HFFc6 (cell line): ENCODE measurements around the gene SERPINB12. TPM values are rescaled to one million over a fixed set of nuclear protein-coding genes. Genes with fewer than 3 reads are reported as not detected.

ENCODE experiments used
- DNase-seq: peaks from one replicate; pipeline ENCODE4 v3.0.0-alpha.2; 2018
- H3K27ac Mint-ChIP-seq: 2 replicates; pipeline ENCODE4 v1.8.0; 2020; ENCODE audit warnings: mild to moderate bottlenecking, mixed read lengths
- H3K27me3 Mint-ChIP-seq: 2 replicates; pipeline ENCODE4 v1.8.0; 2021; ENCODE audit warnings: mild to moderate bottlenecking, moderate library complexity, mixed read lengths; ENCODE audit not compliant: insufficient read depth
- H3K36me3 Mint-ChIP-seq: 2 replicates; pipeline ENCODE4 v1.8.0; 2021; ENCODE audit warnings: low read depth, mixed read lengths
- H3K4me1 Mint-ChIP-seq: 2 replicates; pipeline ENCODE4 v1.8.0; 2020; ENCODE audit warnings: low read depth, mixed read lengths
- H3K4me3 Mint-ChIP-seq: 2 replicates; pipeline ENCODE4 v1.8.0; 2020; ENCODE audit warnings: mild to moderate bottlenecking, moderate library complexity, mixed read lengths
- H3K9me3 Mint-ChIP-seq: 2 replicates; pipeline ENCODE4 v1.8.0; 2020; ENCODE audit warnings: mild to moderate bottlenecking, mixed read lengths
- total RNA-seq, 6 experiments: library from RNA; stranded (reverse); fragmentation: NEBNext Ultra II Directional; extraction: Animal tissue kit (Norgen Biotek cat#: 25700); gene quantifications; 2 replicates in 1 of 6; 3 replicates in 5 of 6; pipeline ENCODE4 v1.2.3, GENCODE V29; 2021
- TF ChIP-seq, protein P1 (sequence below): fragments of 200-600 bp; sonication (generic); IDR thresholded peaks from 2 replicates; pipeline ENCODE4 v1.5.0; 2021; ENCODE audit warnings: antibody characterized with exemption, mild to moderate bottlenecking

The SERPINB12 gene
- total RNA-seq, 6 experiments from 2014 or later: not detected

DNA sequence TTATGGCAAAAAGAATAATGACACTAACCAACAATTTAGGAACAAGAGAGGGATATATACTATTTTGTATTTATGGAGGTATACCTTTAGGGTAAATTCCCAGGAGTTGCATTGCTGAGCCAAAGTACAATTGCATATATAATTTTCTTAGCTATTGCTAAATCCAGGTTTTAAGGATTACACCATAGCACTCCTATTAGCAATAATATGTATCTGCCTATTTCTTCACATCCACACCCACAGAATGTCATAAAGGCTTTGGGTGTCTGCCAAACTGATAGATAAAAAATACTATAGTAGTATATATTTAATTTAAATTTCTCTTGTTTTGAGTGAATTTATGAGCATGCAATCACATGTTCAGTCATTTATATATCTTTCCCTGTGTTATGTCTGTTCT is 33.5 kb downstream of the SERPINB12 start:
- peaks cover 25% of the 10 kb centered on the region for H3K4me1 Mint-ChIP-seq
- no peak for DNase-seq
- H3K9me3 Mint-ChIP-seq: no peaks in the 10 kb centered on the region
- H3K4me3 Mint-ChIP-seq: no peak overlapping the region
- H3K27me3 Mint-ChIP-seq: no peaks in the 10 kb centered on the region
- TF ChIP-seq, protein P1, sequence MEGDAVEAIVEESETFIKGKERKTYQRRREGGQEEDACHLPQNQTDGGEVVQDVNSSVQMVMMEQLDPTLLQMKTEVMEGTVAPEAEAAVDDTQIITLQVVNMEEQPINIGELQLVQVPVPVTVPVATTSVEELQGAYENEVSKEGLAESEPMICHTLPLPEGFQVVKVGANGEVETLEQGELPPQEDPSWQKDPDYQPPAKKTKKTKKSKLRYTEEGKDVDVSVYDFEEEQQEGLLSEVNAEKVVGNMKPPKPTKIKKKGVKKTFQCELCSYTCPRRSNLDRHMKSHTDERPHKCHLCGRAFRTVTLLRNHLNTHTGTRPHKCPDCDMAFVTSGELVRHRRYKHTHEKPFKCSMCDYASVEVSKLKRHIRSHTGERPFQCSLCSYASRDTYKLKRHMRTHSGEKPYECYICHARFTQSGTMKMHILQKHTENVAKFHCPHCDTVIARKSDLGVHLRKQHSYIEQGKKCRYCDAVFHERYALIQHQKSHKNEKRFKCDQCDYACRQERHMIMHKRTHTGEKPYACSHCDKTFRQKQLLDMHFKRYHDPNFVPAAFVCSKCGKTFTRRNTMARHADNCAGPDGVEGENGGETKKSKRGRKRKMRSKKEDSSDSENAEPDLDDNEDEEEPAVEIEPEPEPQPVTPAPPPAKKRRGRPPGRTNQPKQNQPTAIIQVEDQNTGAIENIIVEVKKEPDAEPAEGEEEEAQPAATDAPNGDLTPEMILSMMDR: no peak
- H3K27ac Mint-ChIP-seq: no peak overlapping the region
- no peaks in the 10 kb centered on the region for H3K36me3 Mint-ChIP-seq

DNA sequence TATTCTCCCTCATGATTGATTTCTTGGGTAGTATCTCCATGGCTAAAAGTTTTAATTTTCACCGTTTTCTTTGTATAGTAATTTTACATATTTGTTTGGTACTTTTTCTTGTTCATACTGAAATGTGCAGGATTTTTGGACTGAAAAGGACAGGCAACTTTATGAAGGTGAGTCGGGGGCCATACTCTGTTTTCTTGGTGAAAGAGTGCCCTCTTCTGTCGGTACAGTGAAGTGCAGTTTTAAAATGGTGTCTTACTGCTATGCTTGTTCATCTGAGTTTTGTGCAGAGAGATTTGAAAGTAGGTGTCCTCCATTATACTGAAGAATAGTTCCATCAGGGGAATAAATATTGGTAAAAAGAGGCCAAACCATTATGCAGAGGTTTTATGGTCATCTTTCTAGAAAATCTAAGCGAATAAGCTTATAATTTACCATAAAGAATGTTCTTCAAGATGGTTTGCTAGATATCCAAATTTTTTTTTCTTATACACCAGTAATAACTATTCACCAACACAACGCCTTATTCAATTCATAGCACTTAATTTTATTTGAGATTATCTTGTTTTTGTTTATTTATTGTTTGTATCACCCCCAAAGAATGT is 36.3 kb downstream of the SERPINB12 start:
- H3K36me3 Mint-ChIP-seq: no peaks in the 10 kb centered on the region
- peaks cover 13% of the 10 kb centered on the region for H3K4me1 Mint-ChIP-seq
- TF ChIP-seq, protein P1: peak; percentile 96
- no peaks in the 10 kb centered on the region for H3K27me3 Mint-ChIP-seq
- no peak overlapping the region for H3K4me3 Mint-ChIP-seq
- peak; percentile 53 for DNase-seq
- no peak overlapping the region for H3K27ac Mint-ChIP-seq
- no peaks in the 10 kb centered on the region for H3K9me3 Mint-ChIP-seq

DNA sequence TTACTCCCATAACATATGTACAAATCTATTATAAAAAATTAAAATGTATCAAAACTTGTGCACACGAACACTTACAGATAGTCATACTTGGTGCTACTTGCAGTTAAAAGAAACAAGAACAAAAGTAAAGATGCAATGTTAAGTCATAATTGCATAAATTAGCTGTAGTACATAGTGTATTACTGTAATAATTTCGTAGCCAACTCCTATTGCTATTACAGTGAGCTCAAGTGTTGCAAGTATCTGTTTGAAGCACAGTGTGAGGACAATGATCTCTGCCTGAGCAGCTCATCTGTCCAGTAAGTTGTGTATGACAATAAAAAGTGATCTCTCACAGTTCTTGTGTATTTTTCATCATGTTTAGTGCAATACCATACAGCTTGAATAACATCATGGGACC is 37.4 kb downstream of the SERPINB12 start:
- Mint-ChIP-seq H3K4me3 (no peak overlapping the region), H3K4me1 (peaks cover 17% of the 10 kb centered on the region)
- TF ChIP-seq, protein P1: no peak

DNA sequence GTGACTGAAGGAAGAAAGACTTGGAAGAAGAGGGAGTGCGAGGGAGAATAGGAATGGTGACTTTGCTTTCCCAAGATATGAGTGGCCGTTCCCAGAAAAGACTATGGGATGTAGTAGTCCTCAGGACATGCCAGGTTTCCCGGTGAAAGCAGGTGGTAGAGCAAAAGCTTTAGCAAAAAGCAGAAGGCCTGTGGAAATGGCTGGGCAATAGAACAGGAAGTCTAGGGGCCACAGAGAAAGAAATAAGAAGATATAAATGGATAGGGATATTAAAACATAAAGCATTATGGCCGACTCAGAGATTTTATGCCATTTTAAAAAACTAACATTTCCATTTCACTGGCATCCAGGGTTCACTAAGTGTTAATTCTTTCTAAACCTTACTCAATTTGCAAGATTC is 43.8 kb downstream of the SERPINB12 start:
- no peak overlapping the region for H3K27ac Mint-ChIP-seq
- DNase-seq: no peak
- peaks cover 5% of the 10 kb centered on the region; the same call in 1 of the 2 replicates for H3K36me3 Mint-ChIP-seq
- H3K4me1 Mint-ChIP-seq: peaks cover 14% of the 10 kb centered on the region
- H3K27me3 Mint-ChIP-seq: no peaks in the 10 kb centered on the region; the same call in 1 of the 2 replicates
- H3K4me3 Mint-ChIP-seq: no peak overlapping the region
- H3K9me3 Mint-ChIP-seq: no peaks in the 10 kb centered on the region
- TF ChIP-seq, protein P1: no peak

More for the DNA sequence above, 37.4 kb downstream of the SERPINB12 start:
- no peak overlapping the region for H3K27ac Mint-ChIP-seq
- no peaks in the 10 kb centered on the region for H3K27me3 Mint-ChIP-seq
- H3K9me3 Mint-ChIP-seq: no peaks in the 10 kb centered on the region
- no peaks in the 10 kb centered on the region for H3K36me3 Mint-ChIP-seq
- DNase-seq: no peak

DNA sequence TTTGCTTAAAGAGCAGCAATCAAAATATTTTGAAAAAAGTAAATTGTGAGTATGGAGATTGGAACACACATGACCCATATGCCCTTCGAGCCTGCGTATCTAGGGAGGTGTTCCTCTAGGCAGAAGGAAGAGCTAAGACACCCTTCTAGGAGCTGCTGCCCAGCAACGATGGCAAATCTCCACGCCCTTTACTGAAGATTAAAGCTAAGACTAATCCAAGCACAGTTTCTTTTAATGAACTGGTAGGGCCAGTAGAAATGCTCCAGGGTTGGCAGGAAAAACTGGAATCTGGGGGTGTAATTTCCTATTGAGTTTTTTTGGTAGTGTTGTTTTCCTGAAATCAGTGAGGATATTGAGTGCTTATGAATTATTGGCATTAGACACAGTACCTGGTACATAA is 44.3 kb downstream of the SERPINB12 start:
- Mint-ChIP-seq H3K27me3 (no peaks in the 10 kb centered on the region; the same call in 1 of the 2 replicates), H3K27ac (no peak overlapping the region), H3K9me3 (no peaks in the 10 kb centered on the region), H3K36me3 (peaks cover 5% of the 10 kb centered on the region; the same call in 1 of the 2 replicates), H3K4me3 (no peak overlapping the region), H3K4me1 (peaks cover 19% of the 10 kb centered on the region)
- TF ChIP-seq, protein P1: no peak
- DNase-seq: no peak
